ENCODE results near the gene SLC27A3.

DNA sequence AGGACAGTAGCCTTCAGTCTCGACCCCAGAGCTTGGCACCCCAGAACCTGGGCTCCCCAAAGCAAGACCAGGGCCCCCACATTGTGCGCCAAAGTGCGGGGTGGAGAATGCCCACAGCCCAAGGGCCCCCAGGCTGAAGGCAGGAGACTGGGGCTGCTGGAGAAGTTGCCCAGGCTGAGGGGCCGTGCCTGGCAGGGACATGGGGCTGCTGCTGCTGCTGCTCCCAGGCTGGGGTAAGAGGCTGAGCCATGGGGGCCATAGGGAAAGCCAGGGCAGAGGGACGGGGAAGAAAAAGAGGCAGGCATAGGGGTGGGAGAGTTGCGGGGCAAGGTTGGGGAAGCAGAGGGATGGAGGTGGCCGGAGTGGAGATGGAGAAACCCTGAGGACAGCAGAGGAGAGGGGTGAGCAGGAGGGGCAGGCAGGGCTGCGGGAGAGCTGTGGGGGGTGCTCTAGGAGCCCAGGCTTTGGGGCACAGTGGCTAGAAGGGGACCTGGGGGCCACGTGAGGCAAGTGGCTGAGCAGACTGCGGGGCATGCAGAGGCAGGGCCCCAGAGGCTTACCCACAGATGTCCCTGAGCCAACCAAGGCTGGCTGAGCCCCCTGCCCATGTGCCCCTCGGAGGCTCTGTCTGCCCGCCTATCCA lies 18.9 kb downstream of the SLC27A3 start:
- TF ChIP-seq POLR2AphosphoS5 (IDR thresholded peaks at IDR 0.05; ENCODE audit: low read depth, low read length) (no peak), POLR2A (IDR thresholded peaks at IDR 0.05; ENCODE audit: low read depth, low read length) (no peak), TAF1 (IDR thresholded peaks at IDR 0.05; ENCODE audit: borderline replicate concordance, low read depth, low read length) (no peak)

Measured in GM12892 (cell line).